ENCODE results near the gene TOPAZ1.

TOPAZ1 gene

DNA sequence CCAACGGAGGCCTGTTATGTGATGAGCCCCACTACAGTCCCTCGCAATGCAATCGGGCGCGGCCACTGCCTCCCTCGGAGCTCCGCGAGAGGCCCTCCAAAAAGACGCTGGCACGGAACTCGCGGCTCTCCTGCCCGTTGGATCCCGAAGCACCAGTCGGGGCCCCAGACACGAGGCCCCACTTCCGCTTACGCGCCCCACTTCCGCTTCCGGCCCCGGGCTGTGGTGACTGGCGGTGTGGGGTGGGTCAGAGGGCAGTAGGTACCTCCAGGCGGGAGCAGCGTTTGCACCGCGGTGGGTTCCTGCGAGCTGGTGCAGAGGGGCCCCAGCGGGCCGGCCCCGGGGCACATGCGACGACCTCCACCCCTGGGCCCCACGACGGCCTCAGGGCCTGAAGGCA, at the start of gene TOPAZ1:
Gene TOPAZ1 (plus strand): TSS at position 181 of the 400 bp plus-strand sequence. CDS start 168 bp downstream, at position 349.
- Histone ChIP-seq H3K9ac (ENCODE audit: low read length) (no peak within 1 kb of the TSS), H3K27me3 (ENCODE audit: control insufficient read depth, insufficient read depth, low read length) (no peaks in the 10 kb centered on the region), H3K4me3 (ENCODE audit: low read length) (no peak within 1 kb of the TSS), H3K36me3 (ENCODE audit: control insufficient read depth, insufficient read depth, low read length) (no peaks in the 10 kb centered on the region), H3K27ac (ENCODE audit: low read depth, low read length) (no peak within 1 kb of the TSS), H3K4me1 (ENCODE audit: control insufficient read depth, insufficient read depth, low read length) (no peaks in the 10 kb centered on the region)

DNA sequence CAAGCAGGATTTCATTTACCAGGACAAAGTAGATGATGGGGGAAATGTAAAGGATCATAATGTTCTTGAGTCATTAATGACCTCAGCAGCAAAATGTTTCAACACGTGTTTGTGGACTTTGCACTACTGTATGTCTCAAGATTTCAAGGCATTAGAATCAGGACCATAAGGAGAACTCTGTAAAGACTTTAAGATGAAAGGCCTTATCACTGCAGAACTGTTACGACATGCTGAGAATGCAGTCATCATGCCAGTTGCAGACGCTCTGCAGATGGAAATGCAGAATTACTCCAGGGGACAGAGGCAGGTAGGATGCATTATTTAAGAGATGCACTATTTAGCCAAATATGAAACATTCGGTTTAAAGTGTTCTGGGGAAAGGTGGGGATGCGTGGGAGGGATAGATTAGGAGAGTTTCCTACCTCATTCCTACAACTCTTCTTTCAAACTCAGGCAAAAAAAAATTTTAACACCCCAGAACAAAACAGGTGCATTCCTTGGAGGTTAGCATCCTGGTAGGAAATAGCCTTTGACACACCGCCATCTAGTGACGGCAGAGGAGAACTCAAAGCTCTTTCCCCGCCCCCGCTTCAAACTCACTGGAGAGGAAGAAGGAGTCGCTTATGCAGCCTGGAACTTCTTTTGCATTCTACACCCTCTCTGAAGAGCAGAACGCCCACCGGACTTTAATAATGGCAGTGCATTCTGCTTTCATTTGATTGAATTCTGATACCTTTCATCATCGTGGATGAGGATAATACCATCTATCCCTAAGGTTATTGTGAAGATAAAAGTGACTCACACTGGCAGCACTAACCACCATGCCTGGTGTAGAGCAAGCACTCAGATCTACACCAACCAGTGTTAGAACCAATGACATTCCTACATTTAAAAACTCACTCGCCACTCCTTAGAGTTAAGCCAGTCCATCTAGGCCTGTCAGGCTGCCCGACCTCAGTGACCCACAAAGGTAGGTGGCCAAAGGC, 43.1 kb upstream of the TOPAZ1 start:
- Histone ChIP-seq H3K4me1 (ENCODE audit: control insufficient read depth, insufficient read depth, low read length) (no peaks in the 10 kb centered on the region), H3K27ac (ENCODE audit: low read depth, low read length) (no peak overlapping the region), H3K27me3 (ENCODE audit: control insufficient read depth, insufficient read depth, low read length) (no peaks in the 10 kb centered on the region), H3K9ac (ENCODE audit: low read length) (no peak overlapping the region), H3K36me3 (ENCODE audit: control insufficient read depth, insufficient read depth, low read length) (no peaks in the 10 kb centered on the region), H3K4me3 (ENCODE audit: low read length) (no peak overlapping the region)

DNA sequence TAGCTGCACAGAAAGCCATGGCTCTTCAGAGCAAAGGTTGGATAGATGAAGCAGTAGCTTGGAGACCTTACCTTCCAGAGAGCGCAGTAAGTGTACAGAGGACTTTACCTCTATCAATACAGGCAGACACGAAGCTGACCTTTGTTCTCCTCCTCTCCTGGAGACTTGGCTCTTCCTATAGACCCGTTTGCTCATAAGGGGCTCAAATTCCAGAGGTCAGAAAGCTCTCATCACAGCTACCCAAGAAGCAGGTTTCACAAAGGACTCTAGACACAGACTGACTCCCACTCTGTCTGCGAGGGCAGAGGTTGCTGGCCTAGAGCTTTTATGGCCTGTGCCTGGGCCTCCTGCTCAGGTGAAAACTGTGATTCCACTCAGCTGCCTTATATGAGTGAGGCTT, 35.4 kb upstream of the TOPAZ1 start:
- H3K27ac ChIP-seq (ENCODE audit: low read depth, low read length): no peak overlapping the region
- no peaks in the 10 kb centered on the region for H3K4me1 ChIP-seq (ENCODE audit: control insufficient read depth, insufficient read depth, low read length)
- H3K4me3 ChIP-seq (ENCODE audit: low read length): no peak overlapping the region
- no peaks in the 10 kb centered on the region for H3K27me3 ChIP-seq (ENCODE audit: control insufficient read depth, insufficient read depth, low read length)
- no peaks in the 10 kb centered on the region for H3K36me3 ChIP-seq (ENCODE audit: control insufficient read depth, insufficient read depth, low read length)
- H3K9ac ChIP-seq (ENCODE audit: low read length): no peak overlapping the region

- Histone ChIP-seq H3K4me3 (ENCODE audit: low read length) (no peak overlapping the region), H3K4me1 (ENCODE audit: control insufficient read depth, insufficient read depth, low read length) (no peaks in the 10 kb centered on the region), H3K36me3 (ENCODE audit: control insufficient read depth, insufficient read depth, low read length) (no peaks in the 10 kb centered on the region), H3K27ac (ENCODE audit: low read depth, low read length) (no peak overlapping the region), H3K9ac (ENCODE audit: low read length) (no peak overlapping the region), H3K27me3 (ENCODE audit: control insufficient read depth, insufficient read depth, low read length) (no peaks in the 10 kb centered on the region)
Observed at GRCh38 chr3:44206862-44207652, 34.6 kb upstream of the TOPAZ1 start.

DNA sequence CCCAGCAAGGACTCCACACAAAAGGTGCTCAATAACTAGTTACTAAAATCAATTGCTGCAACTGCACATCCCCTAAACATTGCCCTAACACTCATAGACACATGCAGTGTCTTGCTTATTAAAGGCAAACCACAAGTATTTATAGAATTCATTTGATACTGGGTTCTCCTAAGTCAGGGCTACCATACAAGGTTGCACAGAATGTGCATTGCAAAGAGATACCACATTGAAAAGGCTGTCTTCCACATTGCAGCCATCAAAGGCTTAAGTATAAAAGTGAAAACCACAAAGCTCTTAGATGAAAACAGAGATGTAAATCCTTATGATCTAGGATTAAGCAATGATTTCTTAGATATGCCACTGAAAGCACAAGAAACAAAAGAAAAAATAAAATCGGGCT, 33.6 kb upstream of the TOPAZ1 start:
- no peaks in the 10 kb centered on the region for H3K36me3 ChIP-seq (ENCODE audit: control insufficient read depth, insufficient read depth, low read length)
- no peaks in the 10 kb centered on the region for H3K27me3 ChIP-seq (ENCODE audit: control insufficient read depth, insufficient read depth, low read length)
- H3K4me3 ChIP-seq (ENCODE audit: low read length): no peak overlapping the region
- H3K9ac ChIP-seq (ENCODE audit: low read length): no peak overlapping the region
- H3K27ac ChIP-seq (ENCODE audit: low read depth, low read length): no peak overlapping the region
- no peaks in the 10 kb centered on the region for H3K4me1 ChIP-seq (ENCODE audit: control insufficient read depth, insufficient read depth, low read length)

GRCh38 chr3:44208568-44208967, 33.1 kb upstream of the TOPAZ1 start:
- Histone ChIP-seq H3K4me1 (ENCODE audit: control insufficient read depth, insufficient read depth, low read length) (no peaks in the 10 kb centered on the region), H3K36me3 (ENCODE audit: control insufficient read depth, insufficient read depth, low read length) (no peaks in the 10 kb centered on the region), H3K27me3 (ENCODE audit: control insufficient read depth, insufficient read depth, low read length) (no peaks in the 10 kb centered on the region), H3K9ac (ENCODE audit: low read length) (no peak overlapping the region), H3K27ac (ENCODE audit: low read depth, low read length) (no peak overlapping the region), H3K4me3 (ENCODE audit: low read length) (no peak overlapping the region)

DNA sequence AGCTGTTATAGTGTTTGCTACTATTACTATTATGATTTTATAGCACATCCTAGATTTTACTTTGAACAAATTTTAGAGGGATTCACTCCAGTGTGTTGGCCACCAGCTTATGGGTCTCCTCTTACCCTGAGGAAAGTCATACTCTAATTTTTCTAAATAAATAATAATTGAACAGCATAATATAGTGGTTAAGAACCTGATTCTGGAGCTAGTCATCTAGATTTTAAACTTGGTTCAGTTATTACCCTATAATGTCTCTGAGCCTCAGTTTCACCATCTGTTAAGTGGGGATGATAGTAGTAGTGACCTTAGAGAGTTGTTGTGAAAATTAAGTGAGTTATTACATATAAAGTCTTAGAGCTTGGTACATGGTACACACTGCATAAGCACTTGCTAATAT, 30.7 kb upstream of the TOPAZ1 start:
- no peaks in the 10 kb centered on the region for H3K4me1 ChIP-seq (ENCODE audit: control insufficient read depth, insufficient read depth, low read length)

DNA sequence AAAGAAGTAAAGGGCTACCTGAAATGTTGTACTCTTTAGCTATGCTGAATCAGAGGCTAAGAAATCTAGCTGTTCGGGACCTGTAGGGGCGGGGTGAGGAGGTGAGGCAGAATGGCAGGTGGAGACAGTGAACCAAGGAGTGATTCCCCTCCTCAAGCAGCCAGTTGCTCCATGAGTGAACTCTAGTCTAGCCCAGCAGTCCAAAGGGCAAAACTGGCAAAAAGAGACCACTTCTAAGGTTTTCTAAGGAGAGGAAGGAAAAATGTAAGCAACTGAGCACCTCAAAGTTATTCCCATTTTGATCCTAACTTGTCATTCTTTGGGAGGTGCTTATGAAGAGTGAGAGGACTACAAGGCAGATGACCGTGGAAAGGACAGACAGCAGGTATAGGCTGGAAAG, 19.3 kb upstream of the TOPAZ1 start:
- H3K4me1 ChIP-seq (ENCODE audit: control insufficient read depth, insufficient read depth, low read length): no peaks in the 10 kb centered on the region
- H3K36me3 ChIP-seq (ENCODE audit: control insufficient read depth, insufficient read depth, low read length): no peaks in the 10 kb centered on the region
- no peak overlapping the region for H3K9ac ChIP-seq (ENCODE audit: low read length)
- no peak overlapping the region for H3K4me3 ChIP-seq (ENCODE audit: low read length)
- no peak overlapping the region for H3K27ac ChIP-seq (ENCODE audit: low read depth, low read length)
- no peaks in the 10 kb centered on the region for H3K27me3 ChIP-seq (ENCODE audit: control insufficient read depth, insufficient read depth, low read length)

More for the DNA sequence above, 30.7 kb upstream of the TOPAZ1 start:
- H3K4me3 ChIP-seq (ENCODE audit: low read length): no peak overlapping the region
- H3K9ac ChIP-seq (ENCODE audit: low read length): no peak overlapping the region
- H3K36me3 ChIP-seq (ENCODE audit: control insufficient read depth, insufficient read depth, low read length): no peaks in the 10 kb centered on the region
- H3K27me3 ChIP-seq (ENCODE audit: control insufficient read depth, insufficient read depth, low read length): no peaks in the 10 kb centered on the region
- no peak overlapping the region for H3K27ac ChIP-seq (ENCODE audit: low read depth, low read length)

- Histone ChIP-seq H3K4me3 (ENCODE audit: low read length) (no peak overlapping the region), H3K4me1 (ENCODE audit: control insufficient read depth, insufficient read depth, low read length) (no peaks in the 10 kb centered on the region), H3K9ac (ENCODE audit: low read length) (no peak overlapping the region), H3K27me3 (ENCODE audit: control insufficient read depth, insufficient read depth, low read length) (no peaks in the 10 kb centered on the region), H3K36me3 (ENCODE audit: control insufficient read depth, insufficient read depth, low read length) (no peaks in the 10 kb centered on the region), H3K27ac (ENCODE audit: low read depth, low read length) (no peak overlapping the region)
Observed at GRCh38 chr3:44223299-44223698, 18.4 kb upstream of the TOPAZ1 start.

DNA sequence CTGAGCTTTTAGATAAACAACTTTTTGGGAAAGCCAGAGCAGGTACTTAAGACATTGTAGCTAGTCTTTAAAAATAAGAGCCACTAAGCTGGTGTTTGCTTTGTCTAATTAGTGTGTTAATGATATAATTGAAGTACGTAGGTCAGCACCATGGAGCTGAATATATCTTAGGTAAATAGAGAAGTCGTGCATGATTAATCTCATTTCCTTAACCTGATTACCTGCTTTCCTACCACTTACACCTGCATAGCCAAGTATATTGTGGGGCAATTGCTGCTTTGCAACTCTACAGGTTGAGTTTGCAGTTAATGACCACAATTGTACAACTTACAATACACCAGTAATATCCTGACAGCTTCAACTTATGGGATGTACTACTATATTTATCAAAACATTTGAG, 17.6 kb upstream of the TOPAZ1 start:
- no peak overlapping the region for H3K9ac ChIP-seq (ENCODE audit: low read length)
- no peaks in the 10 kb centered on the region for H3K4me1 ChIP-seq (ENCODE audit: control insufficient read depth, insufficient read depth, low read length)
- no peak overlapping the region for H3K27ac ChIP-seq (ENCODE audit: low read depth, low read length)
- H3K27me3 ChIP-seq (ENCODE audit: control insufficient read depth, insufficient read depth, low read length): no peaks in the 10 kb centered on the region
- H3K4me3 ChIP-seq (ENCODE audit: low read length): no peak overlapping the region
- no peaks in the 10 kb centered on the region for H3K36me3 ChIP-seq (ENCODE audit: control insufficient read depth, insufficient read depth, low read length)

DNA sequence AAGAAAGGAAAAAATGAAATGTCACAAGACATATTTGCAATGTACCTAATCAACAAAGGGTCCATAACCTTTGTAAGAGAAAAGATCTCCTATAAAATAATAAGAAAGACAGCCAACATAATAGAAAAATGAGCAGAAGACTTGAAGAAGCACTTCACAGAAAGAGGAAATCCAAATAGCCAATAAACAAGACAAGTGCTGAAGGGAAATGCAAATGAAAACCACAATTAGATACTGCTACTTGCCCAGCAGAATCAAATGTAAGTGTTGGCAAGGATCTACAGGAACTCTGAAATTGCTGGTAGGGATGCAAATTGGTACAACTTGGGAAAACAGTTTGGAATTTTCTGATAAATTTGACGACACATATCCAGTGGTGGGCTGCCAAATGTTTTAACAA, 15.1 kb upstream of the TOPAZ1 start:
- Histone ChIP-seq H3K4me3 (ENCODE audit: low read length) (no peak overlapping the region), H3K27me3 (ENCODE audit: control insufficient read depth, insufficient read depth, low read length) (no peaks in the 10 kb centered on the region), H3K27ac (ENCODE audit: low read depth, low read length) (no peak overlapping the region), H3K36me3 (ENCODE audit: control insufficient read depth, insufficient read depth, low read length) (no peaks in the 10 kb centered on the region), H3K9ac (ENCODE audit: low read length) (no peak overlapping the region), H3K4me1 (ENCODE audit: control insufficient read depth, insufficient read depth, low read length) (no peaks in the 10 kb centered on the region)

DNA sequence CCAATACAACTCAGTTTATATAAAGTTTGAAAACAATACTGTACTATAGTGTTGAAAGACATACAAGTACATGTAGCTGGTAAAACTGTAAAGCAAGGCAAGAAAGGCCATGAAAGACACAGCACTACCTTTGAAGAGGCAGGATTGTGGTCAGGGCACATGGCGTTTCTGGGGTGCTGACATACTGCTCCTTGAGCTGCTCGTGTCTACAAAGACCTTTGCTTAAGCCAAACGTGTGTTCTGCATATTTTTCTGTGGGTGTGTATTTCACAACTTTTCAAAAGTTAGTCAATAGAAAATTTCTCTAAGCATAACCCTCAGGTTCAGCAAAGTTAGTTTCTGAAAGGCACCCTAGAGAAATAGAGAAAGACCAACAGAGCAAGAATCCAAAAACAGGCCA, 14.1 kb upstream of the TOPAZ1 start:
- no peaks in the 10 kb centered on the region for H3K4me1 ChIP-seq (ENCODE audit: control insufficient read depth, insufficient read depth, low read length)
- H3K36me3 ChIP-seq (ENCODE audit: control insufficient read depth, insufficient read depth, low read length): no peaks in the 10 kb centered on the region
- no peaks in the 10 kb centered on the region for H3K27me3 ChIP-seq (ENCODE audit: control insufficient read depth, insufficient read depth, low read length)
- no peak overlapping the region for H3K9ac ChIP-seq (ENCODE audit: low read length)
- no peak overlapping the region for H3K4me3 ChIP-seq (ENCODE audit: low read length)
- no peak overlapping the region for H3K27ac ChIP-seq (ENCODE audit: low read depth, low read length)
